HepG2 (cell line): ENCODE data around the gene GPC6.

Experiments
- ARID2 ChIP-seq: sonication (generic); formaldehyde crosslinking; IDR thresholded peaks from 2 replicates; pipeline ENCODE4 v1.8.1; 2022; ENCODE audit warnings: mild to moderate bottlenecking, missing genetic modification reagents, borderline replicate concordance
- CTCF ChIP-seq: sonication (generic); formaldehyde crosslinking; IDR thresholded peaks from 2 replicates; pipeline ENCODE4 v1.5.0; 2020; ENCODE audit warnings: mild to moderate bottlenecking, missing genetic modification reagents, moderate library complexity
- FOXK1 ChIP-seq: sonication (generic); formaldehyde crosslinking; IDR thresholded peaks from 2 replicates; pipeline ENCODE4 v1.4.0; 2020; ENCODE audit warnings: low read depth, missing genetic modification reagents, borderline replicate concordance
- HNF4G ChIP-seq, 2 experiments: sonication (generic) in 1 of 2; formaldehyde crosslinking in 1 of 2; IDR thresholded peaks; 2 replicates each; pipeline versions ENCODE4 v1.4.0 to v1.6.1; 2011 to 2020; ENCODE audit warnings: borderline replicate concordance in 2 of 2, low read depth in 2 of 2, mild to moderate bottlenecking in 2 of 2, low read length in 1 of 2, missing genetic modification reagents in 1 of 2, moderate library complexity in 1 of 2
- MAX ChIP-seq: IDR thresholded peaks from 2 replicates; pipeline ENCODE4 v1.6.1; 2012; ENCODE audit warnings: inconsistent platforms
- NCOA1 ChIP-seq: sonication (generic); formaldehyde crosslinking; IDR thresholded peaks from 2 replicates; pipeline ENCODE4 v1.9.0; 2021; ENCODE audit warnings: missing genetic modification reagents
- POLR2A ChIP-seq, 2 experiments: IDR thresholded peaks; 2 replicates each; pipeline ENCODE4 v1.6.1; 2011; ENCODE audit warnings: low read depth in 2 of 2, low read length in 2 of 2, mild to moderate bottlenecking in 1 of 2, moderate library complexity in 1 of 2; ENCODE audit not compliant: insufficient read depth in 1 of 2

- TF ChIP-seq CTCF, result no peak
- TF ChIP-seq ARID2 (CRISPR knock-in tag), result no peak
- no peak for TF ChIP-seq POLR2A (IDR thresholded peaks at IDR 0.05; ENCODE audit: insufficient read depth in 1 of 2, low read depth in 2 of 2, low read length in 2 of 2)
- no peak for TF ChIP-seq FOXK1 (CRISPR knock-in tag)
- TF ChIP-seq HNF4G (IDR thresholded peaks at IDR 0.05; ENCODE audit: borderline replicate concordance, low read depth, low read length), result no peak
- TF ChIP-seq HNF4G (CRISPR knock-in tag; IDR thresholded peaks at IDR 0.05; ENCODE audit: borderline replicate concordance, low read depth), result no peak
- no peak for TF ChIP-seq NCOA1 (CRISPR knock-in tag)
- TF ChIP-seq MAX, result no peak
These were observed 978.3 kb downstream of the GPC6 start for GRCh38 chr13:94204946-94205345.
